ENCODE results near the gene CTNS.
"Not testable (repeated sequence)": the region's sequence is repeated elsewhere in the genome, so short reads cannot be mapped to it uniquely, and the experiment has no call there.

CTNS gene

GRCh38 chr17:3681565-3681964, 45.0 kb downstream of the CTNS start:
- DNase-seq (ENCODE audit: low read depth in 2 of 3, low spot score in 1 of 3): no peak

GRCh38 chr17:3682033-3682432, 45.5 kb downstream of the CTNS start:
- no peak for DNase-seq (ENCODE audit: low read depth in 2 of 3, low spot score in 1 of 3)

GRCh38 chr17:3683054-3683511, 46.5 kb downstream of the CTNS start:
- DNase-seq (ENCODE audit: low read depth in 2 of 3, low spot score in 1 of 3): peak; percentile 34 to 76 (median 37)

GRCh38 chr17:3685174-3685573, 48.6 kb downstream of the CTNS start:
- DNase-seq (ENCODE audit: low read depth in 2 of 3, low spot score in 1 of 3): no peak

- no peak for DNase-seq (ENCODE audit: low read depth in 2 of 3, low spot score in 1 of 3)
These were observed 51.5 kb downstream of the CTNS start for GRCh38 chr17:3688027-3688553.

- no peak for DNase-seq (ENCODE audit: low read depth in 2 of 3, low spot score in 1 of 3)
These were observed 52.3 kb downstream of the CTNS start for GRCh38 chr17:3688852-3689261.

- no peak for DNase-seq (ENCODE audit: low read depth in 2 of 3, low spot score in 1 of 3)
These were observed 52.9 kb downstream of the CTNS start for GRCh38 chr17:3689262-3690093.

GRCh38 chr17:3690094-3690715, 53.6 kb downstream of the CTNS start:
- DNase-seq (ENCODE audit: low read depth in 2 of 3, low spot score in 1 of 3): no peak

- DNase-seq (ENCODE audit: low read depth in 2 of 3, low spot score in 1 of 3): no peak
These were observed 55.1 kb downstream of the CTNS start for GRCh38 chr17:3691617-3692067.

GRCh38 chr17:3692346-3692745, 55.8 kb downstream of the CTNS start:
- no peak for DNase-seq (ENCODE audit: low read depth in 2 of 3, low spot score in 1 of 3)

- no peak for DNase-seq (ENCODE audit: low read depth in 2 of 3, low spot score in 1 of 3)
These were observed 56.6 kb downstream of the CTNS start for GRCh38 chr17:3693141-3693540.

- peak; percentile 39 to 51 (median 47) for DNase-seq (ENCODE audit: low read depth in 2 of 3, low spot score in 1 of 3)
These were observed 57.3 kb downstream of the CTNS start for GRCh38 chr17:3693829-3694231.

GRCh38 chr17:3695129-3695722, 58.7 kb downstream of the CTNS start:
- DNase-seq (ENCODE audit: low read depth in 2 of 3, low spot score in 1 of 3): no peak

- peak in 1 of 3 donors; percentile 35 for DNase-seq (ENCODE audit: low read depth in 2 of 3, low spot score in 1 of 3)
These were observed 59.3 kb downstream of the CTNS start, which contains the start of gene P2RX5 for GRCh38 chr17:3695723-3696411. Gene P2RX5 (minus strand): TSS chr17:3696155. CDS start chr17:3696005, 150 bp downstream.

GRCh38 chr17:3697103-3697476, 60.5 kb downstream of the CTNS start:
- DNase-seq (ENCODE audit: low read depth in 2 of 3, low spot score in 1 of 3): no peak

- no peak for DNase-seq (ENCODE audit: low read depth in 2 of 3, low spot score in 1 of 3)
These were observed 61.6 kb downstream of the CTNS start for GRCh38 chr17:3698139-3698538.

GRCh38 chr17:3699951-3700350, 63.4 kb downstream of the CTNS start:
- DNase-seq (ENCODE audit: low read depth in 2 of 3, low spot score in 1 of 3): no peak

- DNase-seq (ENCODE audit: low read depth in 2 of 3, low spot score in 1 of 3): not testable (repeated sequence)
These were observed 65.5 kb downstream of the CTNS start for GRCh38 chr17:3702041-3702539.

GRCh38 chr17:3704931-3705717, 68.6 kb downstream of the CTNS start:
- no peak for DNase-seq (ENCODE audit: low read depth in 2 of 3, low spot score in 1 of 3)

GRCh38 chr17:3705718-3705984, 69.1 kb downstream of the CTNS start:
- not testable (repeated sequence) for DNase-seq (ENCODE audit: low read depth in 2 of 3, low spot score in 1 of 3)
